ENCODE results near the gene COL4A2.

Gene COL4A2

GRCh38 chr13:110557610-110558305 is 250.7 kb downstream of the COL4A2 start:
- DNase-seq (ENCODE audit: low read depth in 2 of 2), result no peak

DNA sequence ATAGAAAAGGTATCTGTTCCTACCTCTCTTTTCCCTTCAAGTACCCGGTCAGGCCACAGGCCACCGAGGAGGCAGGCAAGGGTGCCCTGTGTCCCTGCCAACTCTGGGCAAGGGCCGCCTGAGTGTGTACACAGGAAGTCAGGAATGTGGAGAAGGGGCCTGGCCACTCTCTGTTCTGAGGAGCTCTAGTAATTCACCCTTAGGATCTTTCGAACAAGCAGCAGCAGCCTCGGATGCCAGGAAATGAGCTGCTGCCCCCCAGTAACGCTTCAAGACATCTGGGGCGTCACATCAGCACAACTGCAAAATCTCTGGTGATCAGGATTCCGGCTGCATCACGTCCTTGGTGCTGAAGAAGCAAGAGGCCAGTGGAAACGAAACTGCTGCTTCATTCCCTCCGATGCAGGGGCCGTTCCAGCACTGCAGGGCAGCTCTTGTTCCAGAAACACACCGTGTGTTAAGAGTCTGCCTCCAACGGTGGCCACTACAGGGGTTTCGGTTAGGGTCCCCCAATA is 252.4 kb downstream of the COL4A2 start:
- DNase-seq (ENCODE audit: low read depth in 2 of 2), result no peak

GRCh38 chr13:110559986-110560385 is 252.9 kb downstream of the COL4A2 start:
- no peak for DNase-seq (ENCODE audit: low read depth in 2 of 2)

- DNase-seq (ENCODE audit: low read depth in 2 of 2), result no peak
Measured at GRCh38 chr13:110560601-110561343, 253.7 kb downstream of the COL4A2 start.

DNA sequence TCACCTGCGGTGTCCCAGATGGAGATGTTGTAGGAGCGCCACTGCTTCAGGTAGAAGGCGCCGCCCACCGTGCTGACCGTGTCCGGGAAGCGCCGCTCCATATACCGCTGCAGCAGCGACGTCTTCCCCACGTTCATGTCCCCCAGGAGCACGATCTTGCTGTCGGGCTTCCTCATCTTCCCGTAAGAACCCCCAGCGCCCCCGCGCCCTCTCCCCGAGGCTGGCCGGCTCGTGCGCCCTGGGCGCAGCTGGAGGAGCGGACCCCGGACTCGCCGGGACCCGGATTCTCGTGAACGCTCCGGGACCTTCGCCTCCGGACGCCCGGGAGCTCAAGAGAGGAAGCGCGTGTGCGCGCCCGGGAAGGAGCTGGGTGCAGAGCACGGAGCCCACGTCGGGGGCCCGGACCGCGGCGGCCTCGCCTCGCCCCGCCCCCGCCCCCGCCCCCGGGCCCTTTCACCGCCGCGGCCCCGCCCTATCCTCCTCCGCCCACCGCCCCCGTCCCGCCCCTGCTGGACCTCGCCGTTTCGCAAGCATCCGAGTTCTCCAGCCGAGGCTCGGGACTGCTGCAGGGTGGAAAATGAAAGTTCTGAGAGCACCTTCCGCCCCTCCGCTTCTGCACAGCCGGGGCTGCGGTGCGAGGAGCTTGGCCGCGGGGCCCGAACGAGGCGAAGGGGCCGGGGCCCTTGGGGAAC is 254.4 kb downstream of the COL4A2 start, which contains the start of gene RAB20:
RAB20 (minus strand) TSS at position 379 of the 692 bp plus-strand sequence; CDS start at position 176, 203 bp downstream.
- DNase-seq (ENCODE audit: low read depth in 2 of 2), result peak; percentile 17 to 60

DNA sequence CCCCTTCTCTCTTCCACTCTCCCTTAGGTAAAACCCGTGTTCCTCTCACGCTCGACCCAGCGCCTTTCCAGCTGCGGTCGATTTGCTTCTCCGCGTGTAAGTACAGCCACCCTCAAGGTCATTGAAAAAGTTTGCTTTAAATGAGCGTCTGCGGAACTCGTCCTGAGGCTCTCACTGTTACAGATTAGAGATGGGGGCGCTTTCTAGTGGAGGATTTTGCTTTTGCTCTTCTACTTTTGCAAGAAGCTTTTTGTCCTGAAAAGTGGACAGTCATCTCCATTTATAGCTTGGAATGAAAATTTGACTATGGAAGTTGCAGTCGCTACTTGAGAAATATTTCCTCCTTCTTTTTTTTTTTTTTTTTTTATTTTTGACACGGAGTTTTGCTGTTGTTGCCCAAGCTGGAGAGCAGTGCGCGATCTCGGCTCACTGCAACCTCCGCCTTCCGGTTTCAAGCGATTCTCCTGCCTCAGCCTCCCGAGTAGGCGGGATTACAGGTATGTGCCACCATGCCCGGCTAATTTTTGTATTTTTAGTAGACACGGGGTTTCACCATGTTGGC is 255.0 kb downstream of the COL4A2 start:
- DNase-seq (ENCODE audit: low read depth in 2 of 2), result peak in 1 of 2 donors; percentile 3
